GM06990 (cell line): ENCODE measurements around the gene LPAR5.

Source experiments
- DNase-seq: peaks from one replicate; pipeline ENCODE4 v3.0.0-alpha.2; 2011; ENCODE audit not compliant: insufficient read length; ENCODE audit errors: extremely low read depth
- H3K27me3 ChIP-seq: replicated peaks from 2 replicates; pipeline ENCODE4 v1.6.0; 2011; ENCODE audit warnings: low read length; ENCODE audit not compliant: control insufficient read depth, insufficient read depth
- H3K36me3 ChIP-seq: 2 replicates; pipeline ENCODE4 v1.5.1; 2011; ENCODE audit warnings: low read length; ENCODE audit not compliant: control insufficient read depth, insufficient read depth
- H3K4me3 ChIP-seq: replicated peaks from 2 replicates; pipeline ENCODE4 v1.5.1; 2011; ENCODE audit warnings: low read depth, mild to moderate bottlenecking, control low read depth, low read length
- TF ChIP-seq, protein P1 (sequence below): IDR thresholded peaks from 2 replicates; pipeline ENCODE4 v1.5.1; 2011; ENCODE audit warnings: low read length, control low read depth, mild to moderate bottlenecking, inconsistent platforms; ENCODE audit not compliant: insufficient read depth, poor library complexity, severe bottlenecking

The LPAR5 gene

DNA sequence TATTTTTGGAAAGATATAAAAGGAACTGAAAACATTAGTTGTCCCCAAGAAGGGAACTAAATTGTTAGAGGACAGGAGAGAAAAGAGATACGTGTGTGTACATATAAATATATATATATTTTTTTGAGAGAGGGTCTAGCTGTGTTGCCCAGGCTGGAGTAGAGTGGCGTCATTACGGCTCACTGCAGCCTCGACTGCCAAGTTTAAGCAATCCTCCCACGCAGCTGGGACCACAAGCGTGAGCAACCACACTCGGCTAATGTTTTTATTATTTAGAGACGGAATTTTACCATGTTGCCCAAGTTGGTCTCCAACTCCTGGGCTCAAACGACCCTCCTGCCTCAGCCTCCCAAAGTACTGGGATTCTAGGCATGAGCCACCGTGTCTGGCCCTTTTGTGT lies 51.5 kb downstream of the LPAR5 start:
- TF ChIP-seq, protein P1, sequence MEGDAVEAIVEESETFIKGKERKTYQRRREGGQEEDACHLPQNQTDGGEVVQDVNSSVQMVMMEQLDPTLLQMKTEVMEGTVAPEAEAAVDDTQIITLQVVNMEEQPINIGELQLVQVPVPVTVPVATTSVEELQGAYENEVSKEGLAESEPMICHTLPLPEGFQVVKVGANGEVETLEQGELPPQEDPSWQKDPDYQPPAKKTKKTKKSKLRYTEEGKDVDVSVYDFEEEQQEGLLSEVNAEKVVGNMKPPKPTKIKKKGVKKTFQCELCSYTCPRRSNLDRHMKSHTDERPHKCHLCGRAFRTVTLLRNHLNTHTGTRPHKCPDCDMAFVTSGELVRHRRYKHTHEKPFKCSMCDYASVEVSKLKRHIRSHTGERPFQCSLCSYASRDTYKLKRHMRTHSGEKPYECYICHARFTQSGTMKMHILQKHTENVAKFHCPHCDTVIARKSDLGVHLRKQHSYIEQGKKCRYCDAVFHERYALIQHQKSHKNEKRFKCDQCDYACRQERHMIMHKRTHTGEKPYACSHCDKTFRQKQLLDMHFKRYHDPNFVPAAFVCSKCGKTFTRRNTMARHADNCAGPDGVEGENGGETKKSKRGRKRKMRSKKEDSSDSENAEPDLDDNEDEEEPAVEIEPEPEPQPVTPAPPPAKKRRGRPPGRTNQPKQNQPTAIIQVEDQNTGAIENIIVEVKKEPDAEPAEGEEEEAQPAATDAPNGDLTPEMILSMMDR: no peak

DNA sequence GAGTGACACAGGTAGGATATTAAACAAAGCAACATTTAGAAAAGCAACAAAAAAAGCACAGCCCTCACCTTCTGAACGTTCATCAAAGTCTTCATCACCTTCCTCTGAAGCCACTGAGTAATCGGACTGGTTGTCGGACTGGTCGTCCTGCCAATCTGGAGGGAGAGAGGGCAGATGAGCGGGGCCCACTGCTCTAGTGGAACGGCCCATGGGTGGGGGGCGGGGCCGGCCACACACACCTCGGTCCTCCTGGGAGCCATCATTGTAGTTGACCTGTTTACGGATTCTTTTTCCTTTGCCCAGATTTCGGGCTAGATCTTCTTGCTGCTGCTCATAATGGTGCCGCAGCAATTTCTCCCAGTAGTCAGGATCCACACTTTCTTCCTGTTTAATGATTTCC lies 52.8 kb downstream of the LPAR5 start:
- Histone ChIP-seq H3K36me3 (peaks cover 46% of the 10 kb centered on the region), H3K27me3 (no peaks in the 10 kb centered on the region), H3K4me3 (no peak overlapping the region)
- TF ChIP-seq, protein P1: no peak
- DNase-seq: no peak

More for the DNA sequence above, 51.5 kb downstream of the LPAR5 start:
- Histone ChIP-seq H3K4me3 (no peak overlapping the region), H3K27me3 (no peaks in the 10 kb centered on the region), H3K36me3 (peaks cover 40% of the 10 kb centered on the region)
- no peak for DNase-seq

DNA sequence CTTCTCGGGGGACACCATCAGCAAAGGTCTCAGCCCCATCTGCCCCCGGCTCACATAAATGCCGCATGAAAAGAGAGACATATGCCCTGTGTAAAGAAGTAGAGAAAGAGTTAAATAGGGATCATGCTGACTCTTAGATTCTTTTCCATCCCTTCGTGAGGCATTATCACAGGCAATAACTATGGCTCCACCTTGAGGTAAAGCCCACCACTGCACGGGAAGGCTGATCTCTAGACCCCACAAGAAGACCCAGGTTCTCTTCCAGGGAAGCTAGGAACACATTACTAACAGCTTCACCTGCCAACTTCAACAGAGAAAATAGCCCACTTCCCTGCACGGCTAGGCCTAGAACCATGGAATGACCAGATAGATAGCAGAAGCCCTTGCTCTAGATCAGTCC lies 53.6 kb downstream of the LPAR5 start:
- DNase-seq: no peak
- Histone ChIP-seq H3K36me3 (peaks cover 45% of the 10 kb centered on the region), H3K27me3 (no peaks in the 10 kb centered on the region), H3K4me3 (no peak overlapping the region)
- TF ChIP-seq, protein P1: no peak

DNA sequence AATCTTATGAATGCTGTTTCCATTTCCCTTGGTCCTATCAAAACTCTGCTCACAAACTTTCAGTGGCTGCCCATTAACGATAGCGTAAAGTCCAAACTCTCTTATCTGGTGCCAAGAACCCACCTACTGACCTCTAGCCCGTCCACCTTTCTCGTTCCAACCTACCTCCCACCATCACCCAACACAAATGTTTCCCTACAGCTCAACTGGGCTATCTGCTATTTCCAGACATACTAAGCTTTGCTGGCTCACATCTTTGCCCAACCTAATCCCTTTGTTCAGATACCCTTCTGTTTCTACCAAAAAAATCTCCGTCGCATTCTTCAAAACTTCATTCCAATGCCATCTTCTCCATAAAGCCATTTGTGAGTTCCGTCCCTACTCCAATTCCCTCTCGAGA lies 60.1 kb downstream of the LPAR5 start:
- Histone ChIP-seq H3K36me3 (peaks cover 31% of the 10 kb centered on the region), H3K4me3 (no peak overlapping the region), H3K27me3 (no peaks in the 10 kb centered on the region)
- TF ChIP-seq, protein P1: no peak
- DNase-seq: no peak

DNA sequence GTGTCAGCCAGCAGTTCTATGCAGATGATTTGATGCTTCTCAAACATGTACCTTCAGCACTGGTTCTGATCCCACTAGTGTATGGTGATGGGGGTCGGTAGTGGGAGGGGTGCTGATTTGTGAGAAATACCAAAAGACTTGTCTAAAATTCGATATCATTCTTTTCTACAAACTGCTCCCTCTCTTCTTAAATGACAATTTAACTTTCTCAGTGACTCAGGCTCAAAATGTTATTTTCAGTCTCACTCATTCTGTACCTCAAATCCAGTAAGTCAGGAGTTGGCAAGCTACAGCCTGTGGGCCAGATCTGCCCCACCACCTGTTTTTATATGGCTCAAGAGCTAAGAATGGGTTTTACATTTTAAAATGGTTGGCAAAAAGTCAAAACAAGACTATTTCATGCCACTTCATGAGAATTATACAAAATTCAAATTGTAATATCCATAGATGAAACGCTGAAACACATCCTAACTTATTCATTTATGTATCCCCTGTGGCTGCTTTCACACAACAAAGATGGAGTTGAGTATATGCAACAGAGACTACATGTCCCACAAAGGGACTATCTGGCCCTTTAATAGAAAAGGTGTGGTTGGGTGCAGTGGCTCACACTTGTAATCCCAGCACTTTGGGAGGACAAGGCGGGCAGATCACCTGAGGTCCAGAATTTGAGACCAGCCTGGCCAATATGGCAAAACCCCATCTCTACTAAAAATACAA lies 61.0 kb downstream of the LPAR5 start:
- TF ChIP-seq, protein P1: no peak
- no peaks in the 10 kb centered on the region for H3K27me3 ChIP-seq
- H3K4me3 ChIP-seq: no peak overlapping the region
- DNase-seq: no peak
- peaks cover 35% of the 10 kb centered on the region for H3K36me3 ChIP-seq

DNA sequence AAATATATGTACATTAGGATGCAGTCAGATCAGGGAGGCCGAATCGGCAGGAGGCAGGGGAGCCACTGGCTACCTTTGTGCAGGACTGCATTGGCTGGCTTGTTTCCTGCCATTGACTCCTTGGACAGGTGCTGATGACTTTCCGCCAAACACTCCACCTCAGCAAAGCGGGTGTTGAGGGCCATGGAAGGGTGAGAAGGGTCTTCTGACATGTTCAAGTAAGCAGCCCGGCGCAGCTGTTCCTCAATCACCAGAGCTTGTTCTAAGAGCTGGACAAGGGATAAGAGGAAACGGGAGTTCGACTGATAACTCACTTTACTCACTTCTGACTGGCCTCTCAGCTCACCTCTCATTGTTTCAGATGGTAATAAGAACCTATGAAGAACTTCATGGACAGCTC lies 62.8 kb downstream of the LPAR5 start:
- Histone ChIP-seq H3K27me3 (no peaks in the 10 kb centered on the region), H3K4me3 (no peak overlapping the region), H3K36me3 (peaks cover 32% of the 10 kb centered on the region)
- no peak for DNase-seq
- TF ChIP-seq, protein P1: no peak
